HG03025 (cell line): ENCODE results near the gene MTF1.

Source experiments
- ATAC-seq: cut with Tn5 transposase; IDR thresholded peaks from one replicate; pipeline ENCODE4 v1.9.1; 2021; ENCODE audit warnings: mild to moderate bottlenecking, moderate library complexity; ENCODE audit not compliant: unreplicated experiment, low FRiP score

Gene MTF1

DNA sequence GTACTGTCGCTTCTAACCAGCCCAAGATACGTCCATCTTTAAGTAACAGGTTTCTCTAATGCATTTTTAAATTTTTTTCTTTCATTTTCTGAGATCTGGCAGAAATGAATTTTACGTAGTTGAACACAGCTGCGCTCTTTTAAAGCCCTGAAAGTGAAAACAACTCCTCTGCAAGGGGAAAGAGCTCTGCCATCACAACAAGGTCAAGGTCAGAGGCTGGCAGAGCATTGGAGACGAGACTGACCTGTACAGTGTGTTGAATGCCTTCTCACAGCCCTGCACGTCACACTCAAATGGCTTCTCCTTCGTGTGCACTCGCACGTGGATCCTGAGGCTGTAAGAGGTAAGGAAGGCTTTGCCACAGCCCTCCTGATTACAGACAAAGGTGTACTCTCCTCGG, 19.7 kb downstream of the MTF1 start:
- no peak for ATAC-seq

DNA sequence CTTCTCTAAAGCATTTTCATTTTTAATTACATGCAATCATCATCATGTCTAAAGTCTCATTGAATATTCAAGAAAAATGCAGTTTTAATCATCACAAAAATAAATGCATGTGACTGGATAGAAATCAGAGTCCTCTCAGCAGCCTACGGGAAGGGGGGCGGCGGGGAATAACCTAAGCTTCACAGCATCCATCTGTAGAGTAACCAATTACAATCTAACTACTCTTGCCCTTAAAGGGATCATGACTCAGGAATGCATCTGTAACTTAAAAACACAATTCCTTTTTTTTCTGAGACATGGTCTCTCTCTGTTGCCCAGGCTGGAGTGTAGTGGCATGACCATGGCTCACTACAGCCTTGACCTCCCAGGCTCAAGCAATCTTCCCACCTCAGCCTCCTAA, 22.6 kb downstream of the MTF1 start:
- no peak for ATAC-seq

DNA sequence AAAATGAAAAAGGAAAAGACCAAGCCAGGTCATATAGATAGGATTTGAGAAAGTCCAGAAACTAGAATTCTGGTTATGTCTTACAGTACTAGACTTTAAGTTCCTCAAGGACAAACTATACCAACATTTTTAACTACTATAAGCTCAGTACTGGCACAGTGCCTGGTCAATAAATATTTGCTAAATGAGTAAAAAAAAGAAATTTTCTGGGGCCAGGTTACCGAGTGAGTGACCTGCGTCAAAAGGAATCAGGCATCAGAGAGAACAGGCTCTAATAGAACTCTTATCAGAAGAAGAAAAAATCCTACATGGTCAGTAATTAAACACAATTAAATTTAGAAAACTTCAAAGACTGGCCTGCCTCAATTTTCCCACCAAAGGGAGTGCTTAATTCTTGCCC, 27.6 kb downstream of the MTF1 start:
- no peak for ATAC-seq

DNA sequence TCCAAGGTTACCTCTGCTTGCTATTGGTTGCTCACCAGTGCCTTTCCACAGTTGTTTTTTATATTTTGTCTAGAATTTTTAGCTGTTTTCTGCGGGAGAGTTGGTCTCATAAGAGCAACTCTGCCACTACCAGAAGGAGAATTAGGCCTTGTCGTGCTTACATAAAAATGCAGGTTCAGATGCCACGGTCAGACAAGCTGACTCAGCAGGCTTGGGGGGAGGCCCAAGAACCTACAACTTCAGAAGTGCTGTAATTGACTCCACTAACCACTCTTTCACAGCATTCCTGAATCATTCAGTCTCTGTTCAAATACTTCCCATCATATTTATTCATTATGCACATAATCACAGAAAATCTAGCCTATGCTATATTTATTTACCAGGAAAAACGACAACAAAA, 28.3 kb downstream of the MTF1 start:
- ATAC-seq: no peak

DNA sequence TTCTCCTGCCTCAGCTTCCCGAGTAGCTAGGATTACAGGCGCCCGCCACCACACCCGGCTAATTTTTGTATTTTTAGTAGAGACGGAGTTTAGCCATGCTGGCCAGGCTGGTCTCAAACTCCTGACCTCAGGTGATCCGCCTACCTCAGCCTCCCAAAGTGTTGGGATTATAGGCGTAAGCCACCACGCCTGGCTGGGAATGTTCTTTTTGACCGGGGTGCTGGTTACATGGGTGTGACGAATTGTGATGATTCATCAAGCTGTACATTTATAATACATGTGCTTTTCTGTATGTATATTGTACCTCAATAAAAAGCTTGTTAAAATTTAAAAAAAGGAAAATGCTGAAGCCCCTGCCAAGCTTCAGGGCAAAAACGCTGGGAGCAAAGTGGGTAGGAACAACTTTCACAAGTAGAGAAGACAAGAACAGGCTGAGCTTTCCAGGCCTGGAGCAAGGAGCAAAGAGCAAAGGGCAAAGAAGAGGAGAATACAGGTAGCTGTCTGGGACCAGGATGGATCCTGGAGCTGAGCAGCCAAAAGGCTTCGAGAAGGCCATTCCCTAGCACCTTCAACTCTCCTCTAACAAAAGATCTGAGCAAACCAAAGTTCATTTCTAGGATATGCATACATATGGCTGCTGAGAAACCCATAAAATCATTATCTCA, 30.9 kb downstream of the MTF1 start:
- no peak for ATAC-seq

DNA sequence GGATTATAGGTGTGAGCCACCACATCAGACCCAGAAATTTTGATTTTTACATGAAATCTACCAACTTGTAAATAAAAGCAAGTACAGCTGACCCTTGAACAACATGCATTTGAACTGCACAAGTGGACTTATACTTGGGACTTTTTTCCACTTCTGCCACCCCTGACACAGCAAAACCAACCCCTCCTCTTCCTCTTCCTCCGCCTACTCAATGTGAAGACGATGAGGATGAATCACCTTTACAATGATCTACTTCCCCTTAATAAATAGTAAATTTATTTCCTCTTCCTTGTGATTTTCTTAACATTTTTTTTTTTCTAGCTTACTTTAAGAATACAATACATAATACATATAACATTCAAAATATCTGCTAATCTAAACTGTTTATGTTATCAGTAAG, 33.9 kb downstream of the MTF1 start:
- ATAC-seq: no peak

DNA sequence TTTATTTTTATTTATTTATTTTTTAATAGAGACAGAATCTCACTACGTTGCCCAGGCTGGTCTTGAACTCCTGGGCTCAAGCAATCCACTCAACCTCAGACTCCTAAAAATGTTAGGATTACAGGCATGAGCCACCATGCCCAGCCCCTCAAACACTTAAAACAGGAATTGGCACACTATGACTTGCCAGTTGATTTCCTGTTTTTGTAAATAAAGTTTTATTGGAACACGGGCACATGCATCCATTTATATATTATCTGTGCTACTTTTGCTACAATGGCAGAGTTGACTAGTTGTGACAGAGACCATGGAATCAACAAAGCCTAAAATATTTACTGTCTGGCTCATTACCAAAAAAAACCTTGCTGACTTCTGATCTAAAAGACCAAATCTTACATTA, 35.4 kb downstream of the MTF1 start:
- ATAC-seq: no peak

DNA sequence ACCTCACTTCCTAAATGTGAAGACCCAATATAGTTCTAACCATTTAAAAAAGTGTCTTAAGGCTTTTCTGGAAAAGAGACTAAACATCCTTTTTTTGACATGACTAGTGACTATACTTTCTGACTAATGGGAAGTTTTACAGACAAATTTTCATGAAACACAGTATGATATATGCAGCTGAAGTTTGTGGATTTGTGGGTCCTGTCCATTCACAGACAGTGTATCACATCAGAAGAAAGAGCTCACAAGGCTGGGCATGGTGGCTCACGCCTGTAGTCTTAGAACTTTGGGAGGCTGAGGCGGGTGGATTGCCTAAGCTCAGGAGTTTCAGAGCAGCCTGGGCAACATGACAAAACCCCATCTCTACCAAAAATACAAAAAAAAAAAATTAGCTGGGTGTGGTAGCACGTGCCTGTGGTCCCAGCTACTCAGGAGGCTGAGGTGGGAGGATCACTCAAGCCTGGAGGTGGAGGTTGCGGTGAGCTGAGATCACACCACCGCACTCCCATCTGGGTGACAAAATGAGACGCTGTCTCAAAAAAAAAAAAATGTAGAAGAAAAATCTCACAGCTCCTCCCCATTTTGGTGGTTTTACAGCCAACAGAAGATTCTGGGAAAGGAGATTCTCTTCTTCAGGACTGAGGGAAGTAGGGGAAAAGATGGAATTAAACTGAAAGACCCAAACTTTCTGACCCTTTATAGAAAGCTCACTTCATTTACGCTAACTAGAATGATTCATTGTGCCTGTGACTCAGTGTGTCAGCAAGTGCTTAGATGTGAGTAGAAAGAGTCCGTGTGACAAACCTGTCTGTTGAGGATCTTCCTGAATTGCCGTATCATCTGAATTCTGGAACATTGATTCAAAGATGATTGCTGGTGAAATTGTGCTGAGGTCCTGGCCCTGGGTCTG, 36.2 kb downstream of the MTF1 start:
- no peak for ATAC-seq

DNA sequence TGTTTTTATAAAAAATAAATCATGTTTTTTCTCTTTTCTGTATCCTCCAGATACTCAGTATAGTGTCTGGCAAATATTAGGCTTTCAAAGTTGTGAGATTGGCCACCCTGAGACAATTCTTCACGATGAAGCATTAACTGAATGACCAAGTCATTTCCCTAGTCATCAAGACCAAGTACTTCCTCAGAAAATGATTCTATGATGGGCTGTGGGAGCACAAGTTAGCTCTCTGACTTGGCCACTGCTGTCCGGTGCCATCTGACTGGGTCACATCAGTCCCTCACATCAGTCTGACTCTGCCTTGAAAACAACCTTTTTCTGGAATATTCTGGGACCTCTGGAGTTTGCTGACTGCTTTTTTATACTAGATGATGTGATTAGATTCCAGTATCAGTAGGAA, 37.9 kb downstream of the MTF1 start:
- no peak for ATAC-seq

DNA sequence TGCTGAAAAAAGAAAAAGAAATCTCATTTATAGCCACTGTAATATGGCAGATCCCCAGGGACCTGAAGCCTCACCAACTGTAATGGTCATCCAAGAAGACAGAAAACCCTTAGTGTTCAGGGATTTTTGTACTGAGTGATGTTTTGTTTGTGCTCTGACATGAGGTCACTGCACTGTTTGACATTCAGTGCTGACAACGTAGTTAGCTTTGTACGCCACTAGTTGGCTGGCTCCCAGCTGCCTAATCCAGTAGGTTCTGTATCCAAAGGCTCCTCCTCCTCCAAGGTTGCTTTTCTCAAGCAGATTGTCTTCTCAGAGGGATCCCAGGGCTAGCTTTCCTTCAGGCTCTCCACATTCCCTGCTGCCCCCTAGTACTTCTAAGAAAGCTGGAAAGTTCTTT, 41.9 kb downstream of the MTF1 start:
- ATAC-seq: no peak

DNA sequence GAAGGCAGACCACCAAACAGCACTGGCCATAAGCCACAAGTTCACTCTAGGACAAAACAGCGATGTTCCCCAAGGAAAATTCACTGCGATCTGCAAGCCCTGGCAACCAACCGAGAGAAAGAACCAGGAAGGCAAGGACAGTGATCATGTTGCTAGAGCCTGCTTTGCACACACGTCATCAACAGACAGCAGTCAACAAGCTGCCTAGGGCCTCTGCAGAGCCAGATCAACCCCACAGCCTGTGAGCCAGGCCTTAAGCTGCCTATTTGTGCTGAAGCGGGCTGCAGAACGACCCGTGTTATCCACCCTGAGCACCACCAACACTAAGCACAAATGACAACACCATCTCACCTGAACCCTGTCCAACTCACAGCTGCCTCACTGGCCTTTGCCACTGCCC, 45.1 kb downstream of the MTF1 start:
- ATAC-seq: no peak

DNA sequence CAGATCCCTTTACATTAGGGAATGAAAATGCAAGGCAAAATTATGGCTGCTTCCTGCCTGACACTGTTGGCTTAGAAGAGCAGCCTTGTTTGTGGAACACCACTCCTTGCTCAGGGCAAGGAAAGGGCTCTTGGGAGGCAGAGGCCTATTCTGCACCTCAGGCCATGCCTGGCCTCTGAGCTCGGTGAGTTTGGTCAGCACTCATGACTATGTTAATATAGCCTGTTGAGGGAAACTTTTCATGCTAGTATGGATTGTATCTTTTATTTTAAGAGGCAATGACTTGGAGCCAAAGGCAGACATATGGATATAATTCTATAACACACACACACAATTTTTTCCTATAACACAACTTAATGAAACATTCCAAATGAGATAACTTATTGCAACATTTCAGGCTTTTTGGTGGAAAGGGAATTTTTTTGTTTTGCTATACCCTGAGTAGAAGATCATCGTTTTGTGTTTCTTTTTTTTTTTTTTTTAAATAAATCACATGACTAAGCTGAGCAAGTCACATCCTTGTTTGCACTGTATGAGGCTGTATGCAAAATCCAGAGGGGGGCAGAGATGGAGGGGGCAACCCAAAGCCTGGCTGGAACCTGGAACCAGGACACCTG, 45.8 kb downstream of the MTF1 start:
- no peak for ATAC-seq

DNA sequence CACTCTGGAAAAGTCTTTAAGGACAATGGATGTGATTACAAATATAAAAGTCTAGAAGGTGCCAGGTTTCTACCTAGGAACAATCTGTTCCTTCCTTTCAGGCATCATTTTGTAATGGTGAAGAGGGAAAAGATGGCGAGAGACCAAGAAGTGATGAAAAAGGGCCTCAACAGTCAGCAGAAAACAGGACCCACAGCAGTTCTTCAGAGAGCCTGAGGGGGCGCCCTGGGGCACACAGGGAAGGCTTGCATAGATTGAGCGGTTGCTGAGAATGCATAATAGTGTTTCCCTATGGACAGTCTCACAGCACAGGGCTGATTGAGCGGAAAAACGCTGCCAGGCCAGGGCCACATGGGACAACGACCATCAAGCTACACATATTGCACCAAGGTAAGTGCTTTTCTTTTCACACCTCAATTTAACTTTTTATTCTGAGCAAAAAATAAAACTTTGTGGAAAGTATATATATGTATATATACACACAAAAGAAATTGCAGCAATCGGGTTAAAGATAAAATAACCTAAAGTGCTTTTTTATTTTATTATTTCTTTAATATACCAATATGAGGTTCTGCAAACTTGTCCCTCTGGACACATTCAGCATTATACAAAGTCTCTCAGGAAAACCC, 48.3 kb downstream of the MTF1 start:
- no peak for ATAC-seq

DNA sequence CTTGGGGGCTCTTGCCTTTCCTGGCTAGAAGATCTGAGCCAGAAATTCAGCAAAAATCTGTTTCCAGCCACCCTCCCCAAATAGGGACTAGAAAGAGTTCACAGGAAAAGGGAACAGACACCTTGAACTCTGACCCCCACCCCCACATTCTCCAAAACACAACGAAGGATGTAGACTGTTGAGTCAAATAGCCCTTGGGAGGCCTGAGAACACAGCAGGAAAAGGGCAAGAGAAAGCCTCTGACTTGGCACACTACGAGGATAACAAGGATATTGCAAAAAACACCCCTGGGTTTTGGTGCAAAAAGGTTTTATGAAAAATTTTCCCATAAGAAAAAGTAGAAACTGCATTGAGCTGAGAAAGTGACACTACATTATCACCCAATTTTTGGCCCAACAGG, 49.5 kb downstream of the MTF1 start:
- ATAC-seq: no peak

DNA sequence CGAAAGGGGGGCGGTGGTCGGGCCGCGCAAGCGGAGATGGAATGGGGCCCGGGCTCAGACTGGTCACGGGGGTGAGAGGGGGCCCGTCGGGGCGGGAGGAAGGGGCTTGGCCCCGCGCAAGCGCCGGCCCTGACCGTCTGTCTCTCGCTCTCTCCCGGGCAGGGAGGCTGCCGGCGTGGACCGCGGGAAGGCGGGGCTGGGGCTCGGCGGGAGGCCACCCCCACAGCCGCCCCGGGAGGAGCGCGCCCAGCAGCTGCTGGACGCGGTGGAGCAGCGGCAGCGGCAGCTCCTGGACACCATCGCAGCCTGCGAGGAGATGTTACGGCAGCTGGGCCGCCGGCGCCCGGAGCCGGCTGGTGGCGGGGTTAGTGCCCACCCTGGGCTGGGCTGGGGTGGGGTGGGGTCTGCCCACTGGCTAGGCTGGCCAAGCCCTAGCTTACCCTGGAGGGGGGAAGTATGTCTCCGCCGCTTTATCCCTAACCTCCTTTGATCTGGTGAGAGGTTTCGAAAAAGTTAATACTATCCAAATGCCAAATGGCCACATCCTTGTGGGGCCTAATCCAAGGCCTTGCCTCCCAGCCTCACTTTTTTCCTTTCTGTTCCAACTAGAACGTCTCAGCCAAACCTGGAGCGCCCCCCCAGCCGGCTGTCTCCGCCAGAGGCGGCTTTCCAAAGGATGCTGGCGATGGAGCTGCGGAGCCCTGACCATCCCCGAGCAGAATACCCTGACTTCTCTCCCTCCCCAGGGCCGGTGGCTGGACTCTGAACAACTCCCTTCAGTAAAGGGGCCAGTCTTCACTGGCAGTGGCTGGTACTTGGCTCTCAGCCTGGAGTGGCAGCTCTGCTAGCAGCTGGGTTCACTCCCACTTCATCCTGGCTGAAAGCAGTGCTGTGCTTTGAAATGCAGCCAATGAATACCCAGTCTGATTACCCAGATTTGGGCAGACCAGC, 50.7 kb downstream of the MTF1 start:
- peak; percentile 21 for ATAC-seq

DNA sequence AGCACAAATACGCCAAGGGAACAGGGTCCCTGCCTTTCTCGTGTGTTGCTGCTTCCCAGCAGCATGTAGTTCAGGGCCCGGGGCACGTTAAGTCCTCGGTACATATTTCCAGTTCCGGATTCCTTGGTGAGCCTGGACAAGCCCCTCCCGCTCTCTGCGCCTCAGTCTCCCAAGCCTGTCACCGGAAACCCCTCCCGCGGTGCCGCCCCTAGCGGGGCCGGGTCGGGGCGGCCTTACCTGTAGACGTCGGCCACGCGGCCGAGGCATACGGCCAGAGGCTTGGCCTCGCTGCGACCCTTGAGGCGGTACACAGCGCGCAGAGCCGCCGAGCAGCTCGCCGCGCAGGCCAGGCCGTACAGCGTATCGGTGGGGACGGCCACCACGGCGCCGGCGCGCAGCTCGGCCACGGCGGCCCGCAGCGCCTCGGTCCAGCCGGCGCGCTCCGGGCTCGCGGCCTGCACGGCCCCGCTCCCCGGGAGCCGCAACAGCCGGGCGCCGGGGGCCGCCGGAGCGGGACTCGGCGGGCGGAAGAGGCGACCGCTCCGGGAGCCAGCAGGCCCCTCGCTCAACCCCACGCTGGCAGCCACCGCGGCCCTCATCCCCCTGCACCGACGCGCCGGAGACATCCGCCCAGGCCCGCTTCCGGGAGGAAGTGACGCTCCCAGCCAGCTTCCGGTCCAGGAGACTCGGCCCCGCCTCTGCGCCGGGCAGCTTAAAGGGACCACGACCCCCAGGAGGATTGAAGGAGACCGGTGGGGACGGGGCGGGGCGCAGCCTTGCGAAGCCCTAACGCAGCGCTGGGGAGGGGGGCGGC, 51.6 kb downstream of the MTF1 start, which contains the start of the genes C1orf122 and YRDC:
Gene C1orf122, plus strand, starts transcription at position 236 of the 814 bp plus-strand sequence. CDS start 615 bp downstream, outside the sequence.
Gene YRDC, minus strand, starts transcription at position 654 of the 814 bp plus-strand sequence. Its CDS starts 28 bp downstream, at position 626.
- peak; percentile 82 for ATAC-seq

DNA sequence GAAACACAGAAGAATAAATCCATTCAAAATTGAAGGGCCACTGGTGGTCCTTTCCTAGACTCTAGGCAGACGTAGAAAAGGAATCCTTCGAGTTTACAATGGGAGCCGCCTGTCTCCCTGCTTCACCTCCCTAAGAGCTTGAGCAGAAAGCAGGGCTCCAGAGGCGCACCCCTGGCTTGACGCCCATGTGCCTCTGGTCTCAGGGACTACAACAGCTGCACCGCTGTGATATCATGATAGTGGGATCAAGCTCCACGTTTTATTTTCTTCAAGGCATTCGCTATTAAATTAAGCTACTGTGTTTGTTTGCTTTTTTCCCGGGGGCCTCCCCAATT, 52.2 kb downstream of the MTF1 start:
- ATAC-seq: no peak

DNA sequence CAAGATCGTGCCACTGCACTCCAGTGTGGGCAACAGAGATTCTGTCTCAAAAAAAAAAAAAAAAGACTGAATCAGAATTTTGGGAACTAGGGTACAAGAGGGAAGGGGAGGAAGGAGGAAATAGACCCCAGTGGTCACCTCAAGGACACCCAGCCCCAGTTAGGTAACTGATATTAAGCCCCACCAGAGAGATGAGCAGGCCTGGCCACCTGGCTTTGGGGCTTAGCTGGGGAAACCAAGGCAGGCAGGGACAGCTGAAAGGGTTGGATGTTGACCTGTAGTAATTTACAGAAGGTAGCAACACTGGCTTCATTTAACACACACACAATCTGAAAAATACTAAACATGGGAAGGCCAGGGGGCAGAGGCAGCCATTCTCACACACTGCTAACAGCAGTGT, 57.0 kb downstream of the MTF1 start:
- ATAC-seq: no peak

DNA sequence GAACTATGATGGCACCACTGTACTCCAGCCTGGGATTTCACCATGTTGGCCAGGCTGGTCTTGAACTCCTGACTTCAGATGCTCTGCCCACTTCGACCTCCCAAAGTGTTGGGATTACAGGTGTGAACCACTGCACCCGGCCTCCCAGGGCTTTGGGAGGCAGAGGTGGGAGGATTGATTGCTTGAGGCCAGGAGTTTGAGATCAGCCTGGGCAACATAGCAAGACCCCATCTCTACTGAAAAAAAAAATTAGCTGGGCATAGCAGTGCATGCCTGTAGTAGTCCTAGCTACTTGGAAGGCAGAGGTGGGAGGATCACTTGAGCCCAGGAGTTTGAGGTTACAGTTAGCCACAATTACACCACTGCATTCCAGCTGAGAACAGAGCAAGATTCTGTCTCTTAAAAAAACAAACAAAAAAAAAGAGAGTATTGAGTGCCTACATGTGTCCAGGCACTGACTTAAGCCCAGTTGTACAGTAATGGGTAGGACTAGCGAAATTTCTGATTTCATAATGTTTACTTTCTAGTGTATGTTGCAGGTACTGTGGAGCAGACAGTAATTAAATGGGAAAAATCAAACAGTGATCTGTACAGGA, 61.5 kb downstream of the MTF1 start:
- no peak for ATAC-seq
